Fibroblast of lung (primary cell): ENCODE measurements around the gene FGA.

Source experiments
- CTCF ChIP-seq, 2 donors: IDR thresholded peaks in 1 of 2; conservative IDR thresholded peaks in 1 of 2; 1 replicate in 1 of 2; 2 replicates in 1 of 2; pipeline ENCODE4 v1.5.1; 2011 to 2012; ENCODE audit warnings: low read length in 2 of 2, control low read depth in 1 of 2, inconsistent platforms in 1 of 2, low read depth in 1 of 2, mild to moderate bottlenecking in 1 of 2
- EZH2 ChIP-seq: IDR thresholded peaks from 2 replicates; pipeline ENCODE4 v1.5.1; 2012; ENCODE audit warnings: low read length, control low read depth, mild to moderate bottlenecking; ENCODE audit errors: missing control alignments

- TF ChIP-seq EZH2, result no peak
- TF ChIP-seq CTCF (conservative IDR thresholded peaks at IDR 0.05 in 1 of 2, IDR thresholded peaks at IDR 0.05 in 1 of 2; ENCODE audit: low read depth in 1 of 2, low read length in 2 of 2), result no peak
Measured at GRCh38 chr4:154609532-154609931, 19.0 kb upstream of the FGA start.
